Measurements from ENCODE around the gene FAM174B. TPM values are rescaled to one million over a fixed set of nuclear protein-coding genes. Genes with fewer than 3 reads are reported as not detected.

Gene FAM174B
- total RNA-seq, 2 donors from 2014 or later, result 6.1 to 10.0 TPM

DNA sequence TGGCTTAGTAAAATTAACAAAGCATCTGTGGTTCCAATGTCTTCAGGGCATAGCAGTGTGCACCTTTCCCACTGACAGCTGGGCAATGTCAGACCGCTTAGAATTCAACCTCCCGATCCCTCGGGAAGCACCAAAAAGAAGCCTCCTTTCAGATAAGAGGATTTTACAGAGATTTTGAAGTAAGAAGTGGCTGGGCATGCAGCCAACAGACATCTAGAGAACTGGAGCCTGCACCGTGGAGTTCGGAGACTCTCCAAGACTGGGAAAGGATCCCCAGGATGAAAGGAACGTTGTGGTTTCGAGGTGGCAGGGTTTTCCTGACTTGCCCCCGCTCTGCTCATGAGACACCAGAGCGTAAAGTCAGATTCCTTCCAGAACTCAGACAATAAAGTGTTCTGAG is 5.3 kb downstream of the FAM174B start:
- no peak overlapping the region for H3K4me3 ChIP-seq
- H3K9me3 ChIP-seq, result no peaks in the 10 kb centered on the region
- no peak overlapping the region for H3K27ac ChIP-seq
- H3K36me3 ChIP-seq, result no peaks in the 10 kb centered on the region
- TF ChIP-seq, protein P1, sequence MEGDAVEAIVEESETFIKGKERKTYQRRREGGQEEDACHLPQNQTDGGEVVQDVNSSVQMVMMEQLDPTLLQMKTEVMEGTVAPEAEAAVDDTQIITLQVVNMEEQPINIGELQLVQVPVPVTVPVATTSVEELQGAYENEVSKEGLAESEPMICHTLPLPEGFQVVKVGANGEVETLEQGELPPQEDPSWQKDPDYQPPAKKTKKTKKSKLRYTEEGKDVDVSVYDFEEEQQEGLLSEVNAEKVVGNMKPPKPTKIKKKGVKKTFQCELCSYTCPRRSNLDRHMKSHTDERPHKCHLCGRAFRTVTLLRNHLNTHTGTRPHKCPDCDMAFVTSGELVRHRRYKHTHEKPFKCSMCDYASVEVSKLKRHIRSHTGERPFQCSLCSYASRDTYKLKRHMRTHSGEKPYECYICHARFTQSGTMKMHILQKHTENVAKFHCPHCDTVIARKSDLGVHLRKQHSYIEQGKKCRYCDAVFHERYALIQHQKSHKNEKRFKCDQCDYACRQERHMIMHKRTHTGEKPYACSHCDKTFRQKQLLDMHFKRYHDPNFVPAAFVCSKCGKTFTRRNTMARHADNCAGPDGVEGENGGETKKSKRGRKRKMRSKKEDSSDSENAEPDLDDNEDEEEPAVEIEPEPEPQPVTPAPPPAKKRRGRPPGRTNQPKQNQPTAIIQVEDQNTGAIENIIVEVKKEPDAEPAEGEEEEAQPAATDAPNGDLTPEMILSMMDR (IDR thresholded peaks at IDR 0.05), result no peak
- no peak for ATAC-seq (ENCODE audit: insufficient number of reproducible peaks, low FRiP score, low read depth)
- peaks cover 5 to 14% of the 10 kb centered on the region in 2 donors for H3K4me1 ChIP-seq (ENCODE audit: control insufficient read depth in 1 of 2, low read depth in 2 of 2)
- DNase-seq (ENCODE audit: low spot score), result no peak
- H3K27me3 ChIP-seq (replicated peaks; ENCODE audit: insufficient read depth), result no peaks in the 10 kb centered on the region

DNA sequence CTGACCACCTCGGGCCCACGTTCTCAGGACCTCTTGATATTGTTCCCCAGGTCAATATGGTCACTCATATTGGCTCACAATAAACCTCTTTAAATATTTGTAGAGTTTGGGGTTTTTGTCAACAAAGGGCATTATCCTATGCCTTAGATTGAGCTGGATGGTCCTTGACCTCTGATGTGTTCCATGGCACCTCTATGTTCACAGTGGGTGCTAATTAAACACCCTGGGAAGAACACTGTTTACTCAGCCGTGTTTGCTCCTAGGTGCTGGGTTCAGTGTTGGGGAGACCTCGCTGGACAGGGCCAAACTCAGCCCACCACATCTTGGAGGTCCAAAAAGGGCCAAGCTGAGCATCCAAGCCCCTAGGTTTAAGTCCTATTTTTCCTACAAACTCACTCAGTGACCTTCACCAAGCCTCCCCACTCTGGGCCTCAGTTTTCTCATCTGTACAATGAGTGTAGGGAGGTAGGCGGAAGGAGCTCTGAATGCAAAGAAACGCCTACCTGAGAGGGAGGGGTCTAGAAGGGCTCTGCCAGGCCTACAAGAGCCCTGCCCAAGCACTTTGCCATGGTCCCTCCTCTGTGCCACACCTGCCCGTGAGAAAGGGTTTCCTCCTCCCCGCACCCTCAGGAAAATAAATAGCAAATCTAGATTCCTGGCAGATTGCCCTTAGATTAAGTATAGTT is 7.2 kb downstream of the FAM174B start:
- DNase-seq (ENCODE audit: low spot score) (no peak), ATAC-seq (ENCODE audit: insufficient number of reproducible peaks, low FRiP score, low read depth) (no peak)
- Histone ChIP-seq H3K4me1 (ENCODE audit: control insufficient read depth in 1 of 2, low read depth in 2 of 2) (peaks cover 0 to 8% of the 10 kb centered on the region in 2 donors), H3K27me3 (replicated peaks; ENCODE audit: insufficient read depth) (no peaks in the 10 kb centered on the region), H3K4me3 (no peak overlapping the region), H3K36me3 (no peaks in the 10 kb centered on the region), H3K27ac (no peak overlapping the region), H3K9me3 (no peaks in the 10 kb centered on the region)
- TF ChIP-seq, protein P1 (IDR thresholded peaks at IDR 0.05), result no peak

DNA sequence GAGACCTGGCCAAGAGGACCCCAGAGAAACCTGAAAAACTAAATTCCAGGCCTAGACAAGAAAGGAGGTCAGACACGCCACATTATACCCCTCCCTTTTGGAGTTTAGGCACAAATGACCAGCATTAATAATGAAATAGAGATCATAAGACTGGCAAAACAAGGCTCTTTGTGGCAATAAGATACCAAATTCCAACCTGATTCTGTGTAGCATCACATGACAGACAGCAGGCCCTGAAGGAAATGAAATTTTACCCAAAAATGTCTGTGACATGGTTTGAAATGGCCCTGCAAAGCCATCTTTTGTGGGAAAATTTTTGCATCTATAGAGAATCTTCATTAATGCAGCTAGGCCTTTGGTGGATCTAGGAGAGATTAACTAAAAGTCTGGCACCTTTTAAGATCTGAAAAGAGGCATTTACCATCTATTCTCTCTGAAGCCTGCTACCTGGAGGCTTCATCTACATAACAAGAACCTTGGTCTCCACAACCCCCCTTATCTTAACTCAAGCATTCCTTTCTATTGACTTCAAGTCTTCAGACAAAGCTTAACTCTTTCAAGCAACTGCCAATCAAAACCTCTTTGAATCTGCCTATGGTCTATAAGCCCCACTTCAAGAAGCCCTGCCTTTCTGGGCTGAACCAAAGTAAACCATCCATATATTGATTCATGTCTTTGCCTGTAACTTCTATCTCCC is 8.0 kb downstream of the FAM174B start:
- no peaks in the 10 kb centered on the region for H3K36me3 ChIP-seq
- ATAC-seq (ENCODE audit: insufficient number of reproducible peaks, low FRiP score, low read depth) (no peak), DNase-seq (ENCODE audit: low spot score) (no peak)
- TF ChIP-seq, protein P1 (IDR thresholded peaks at IDR 0.05), result no peak
- no peak overlapping the region for H3K4me3 ChIP-seq
- H3K27me3 ChIP-seq (replicated peaks; ENCODE audit: insufficient read depth), result no peaks in the 10 kb centered on the region
- no peak overlapping the region for H3K27ac ChIP-seq
- no peaks in the 10 kb centered on the region for H3K9me3 ChIP-seq
- H3K4me1 ChIP-seq (ENCODE audit: control insufficient read depth in 1 of 2, low read depth in 2 of 2), result peaks cover 0 to 8% of the 10 kb centered on the region in 2 donors

DNA sequence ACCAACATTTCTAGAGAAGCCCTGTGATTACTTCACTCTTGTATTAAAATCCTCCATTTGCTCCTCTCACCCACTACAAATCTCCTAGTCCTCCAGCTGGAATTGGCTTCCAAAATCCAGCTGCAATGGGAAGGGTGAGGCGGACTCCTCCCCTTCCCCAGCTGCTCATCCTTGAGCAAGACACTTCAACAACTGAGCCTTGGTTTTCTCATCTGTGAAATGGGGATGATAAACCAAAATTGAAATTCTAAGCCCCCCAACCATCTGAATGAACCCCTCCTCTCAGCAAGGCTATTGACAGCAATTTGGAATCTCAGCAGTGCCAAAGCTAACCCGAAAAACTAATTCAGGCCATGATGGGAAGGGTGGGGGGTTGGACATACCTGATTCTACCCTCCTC is 9.4 kb downstream of the FAM174B start:
- no peak overlapping the region for H3K27ac ChIP-seq
- H3K9me3 ChIP-seq, result no peaks in the 10 kb centered on the region
- DNase-seq (ENCODE audit: low spot score), result no peak
- H3K36me3 ChIP-seq, result no peaks in the 10 kb centered on the region
- H3K4me3 ChIP-seq, result no peak overlapping the region
- H3K27me3 ChIP-seq (replicated peaks; ENCODE audit: insufficient read depth), result no peaks in the 10 kb centered on the region
- peaks cover 0 to 5% of the 10 kb centered on the region in 2 donors for H3K4me1 ChIP-seq (ENCODE audit: control insufficient read depth in 1 of 2, low read depth in 2 of 2)
- ATAC-seq (ENCODE audit: insufficient number of reproducible peaks, low FRiP score, low read depth), result no peak
- TF ChIP-seq, protein P1 (IDR thresholded peaks at IDR 0.05), result no peak

DNA sequence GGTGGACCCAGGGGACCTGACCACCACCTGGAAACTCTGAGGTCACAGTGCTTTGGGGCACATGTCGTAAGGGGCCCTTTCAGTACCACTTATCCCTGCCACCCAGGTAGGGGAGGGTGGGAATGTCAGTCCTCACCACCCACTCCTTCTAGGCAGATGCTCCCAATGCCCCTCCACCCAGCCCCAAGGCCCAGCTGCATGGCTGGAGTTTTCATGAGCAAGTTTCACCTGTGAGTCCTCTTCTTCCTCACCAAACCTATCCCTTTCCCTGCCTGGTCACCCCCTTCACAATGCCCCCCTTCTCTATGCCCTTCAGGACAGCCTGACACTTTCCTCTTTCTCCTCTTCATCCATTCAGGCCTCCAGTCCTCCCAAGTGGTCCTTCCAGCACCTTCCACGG is 9.8 kb downstream of the FAM174B start:
- Histone ChIP-seq H3K4me3 (no peak overlapping the region), H3K36me3 (no peaks in the 10 kb centered on the region), H3K27me3 (replicated peaks; ENCODE audit: insufficient read depth) (no peaks in the 10 kb centered on the region), H3K9me3 (no peaks in the 10 kb centered on the region), H3K27ac (no peak overlapping the region), H3K4me1 (ENCODE audit: control insufficient read depth in 1 of 2, low read depth in 2 of 2) (peaks cover 0 to 5% of the 10 kb centered on the region in 2 donors)
- TF ChIP-seq, protein P1 (IDR thresholded peaks at IDR 0.05), result no peak
- ATAC-seq (ENCODE audit: insufficient number of reproducible peaks, low FRiP score, low read depth) (no peak), DNase-seq (ENCODE audit: low spot score) (no peak)

Measured in thoracic aorta (tissue), 2 donors.